MG63 (cell line): ENCODE results near the gene HINT2. TPM values are rescaled to one million over a fixed set of nuclear protein-coding genes. Genes with fewer than 3 reads are reported as not detected.

ENCODE experiments used
- DNase-seq: peaks from one replicate; pipeline ENCODE4 v3.0.0-alpha.2; 2020
- H3K27me3 ChIP-seq: fragments of 250-450 bp; sonication (Bioruptor Pico); 2 replicates; pipeline ENCODE4 v1.5.1; 2020; ENCODE audit warnings: mild to moderate bottlenecking, moderate library complexity
- H3K36me3 ChIP-seq: fragments of 250-450 bp; sonication (Bioruptor Pico); 2 replicates; pipeline ENCODE4 v1.5.1; 2020; ENCODE audit warnings: mild to moderate bottlenecking, moderate library complexity
- H3K4me3 ChIP-seq: fragments of 250-450 bp; sonication (Bioruptor Pico); 2 replicates; pipeline ENCODE4 v1.5.1; 2020; ENCODE audit warnings: mild to moderate bottlenecking, moderate library complexity
- H3K9me3 ChIP-seq: fragments of 250-450 bp; sonication (Bioruptor Pico); 2 replicates; pipeline ENCODE4 v1.5.1; 2020; ENCODE audit warnings: mild to moderate bottlenecking, moderate library complexity
- total RNA-seq: library from RNA; depleted of rRNA; stranded (reverse); fragments of >200 nt; shearing (Covaris generic); gene quantifications from 2 replicates; pipeline ENCODE4 v1.2.3, GENCODE V29; 2014; ENCODE audit warnings: low replicate concordance

HINT2 gene
- total RNA-seq, 1 experiment from 2014 or later: 120 TPM

GRCh38 chr9:35826071-35826701, 11.3 kb upstream of the HINT2 start:
- Histone ChIP-seq H3K4me3 (no peak overlapping the region), H3K36me3 (no peaks in the 10 kb centered on the region), H3K27me3 (no peaks in the 10 kb centered on the region), H3K9me3 (no peaks in the 10 kb centered on the region)
- DNase-seq: peak; percentile 41

- no peak for DNase-seq
- H3K9me3 ChIP-seq: no peaks in the 10 kb centered on the region
- H3K36me3 ChIP-seq: no peaks in the 10 kb centered on the region
- H3K4me3 ChIP-seq: no peak overlapping the region
- H3K27me3 ChIP-seq: no peaks in the 10 kb centered on the region
Measured at GRCh38 chr9:35822926-35823325, 8.1 kb upstream of the HINT2 start.

GRCh38 chr9:35820076-35820475, 5.2 kb upstream of the HINT2 start:
- DNase-seq: peak; percentile 76
- H3K36me3 ChIP-seq: no peaks in the 10 kb centered on the region
- H3K4me3 ChIP-seq: no peak overlapping the region
- H3K9me3 ChIP-seq: no peaks in the 10 kb centered on the region
- H3K27me3 ChIP-seq: no peaks in the 10 kb centered on the region

- DNase-seq: no peak
- Histone ChIP-seq H3K36me3 (peaks cover 5% of the 10 kb centered on the region), H3K9me3 (no peaks in the 10 kb centered on the region), H3K27me3 (no peaks in the 10 kb centered on the region), H3K4me3 (no peak overlapping the region)
Measured at GRCh38 chr9:35818341-35818740, 3.5 kb upstream of the HINT2 start.

GRCh38 chr9:35816708-35817107, 1.9 kb upstream of the HINT2 start:
- Histone ChIP-seq H3K36me3 (peaks cover 10% of the 10 kb centered on the region), H3K9me3 (no peaks in the 10 kb centered on the region), H3K27me3 (no peaks in the 10 kb centered on the region), H3K4me3 (no peak overlapping the region)
- no peak for DNase-seq

- DNase-seq: peak; percentile 98
- H3K36me3 ChIP-seq: peaks cover 10% of the 10 kb centered on the region
Measured at GRCh38 chr9:35814106-35814840, 569 bp downstream of the HINT2 start.

GRCh38 chr9:35813434-35814105, 1.3 kb downstream of the HINT2 start:
- DNase-seq: peak; percentile 53
- Histone ChIP-seq H3K4me3 (peak overlapping the region; percentile 82), H3K27me3 (no peaks in the 10 kb centered on the region), H3K36me3 (peaks cover 17% of the 10 kb centered on the region), H3K9me3 (no peaks in the 10 kb centered on the region)

More at GRCh38 chr9:35814106-35814840, 569 bp downstream of the HINT2 start:
- H3K4me3 ChIP-seq: peak overlapping the region; percentile 82
- no peaks in the 10 kb centered on the region for H3K27me3 ChIP-seq
- no peaks in the 10 kb centered on the region for H3K9me3 ChIP-seq

GRCh38 chr9:35812025-35812602, 2.7 kb downstream of the HINT2 start, which contains the start of gene SPAG8:
Gene SPAG8, minus strand, starts transcription at chr9:35812262. Its CDS starts 115 bp downstream, at chr9:35812147.
- H3K4me3 ChIP-seq: peak within 1 kb of the TSS; percentile 51
- H3K9me3 ChIP-seq: no peaks in the 10 kb centered on the region
- peaks cover 31% of the 10 kb centered on the region for H3K36me3 ChIP-seq
- H3K27me3 ChIP-seq: no peaks in the 10 kb centered on the region
- peak; percentile 99 for DNase-seq

- DNase-seq: peak; percentile 60
- no peaks in the 10 kb centered on the region for H3K9me3 ChIP-seq
- H3K27me3 ChIP-seq: no peaks in the 10 kb centered on the region
- peak overlapping the region; percentile 51 for H3K4me3 ChIP-seq
- peaks cover 34% of the 10 kb centered on the region for H3K36me3 ChIP-seq
Measured at GRCh38 chr9:35811381-35812024, 3.3 kb downstream of the HINT2 start.

GRCh38 chr9:35810122-35810521, 4.7 kb downstream of the HINT2 start:
- Histone ChIP-seq H3K27me3 (no peaks in the 10 kb centered on the region), H3K36me3 (peaks cover 48% of the 10 kb centered on the region), H3K4me3 (no peak overlapping the region), H3K9me3 (no peaks in the 10 kb centered on the region)
- no peak for DNase-seq

- Histone ChIP-seq H3K9me3 (no peaks in the 10 kb centered on the region), H3K27me3 (no peaks in the 10 kb centered on the region), H3K36me3 (peaks cover 53% of the 10 kb centered on the region), H3K4me3 (no peak overlapping the region)
- DNase-seq: no peak
Measured at GRCh38 chr9:35808433-35808832, 6.4 kb downstream of the HINT2 start.

- DNase-seq: no peak
- H3K36me3 ChIP-seq: peaks cover 65% of the 10 kb centered on the region
- H3K9me3 ChIP-seq: no peaks in the 10 kb centered on the region
- H3K27me3 ChIP-seq: no peaks in the 10 kb centered on the region
- H3K4me3 ChIP-seq: no peak overlapping the region
Measured at GRCh38 chr9:35806101-35806500, 8.7 kb downstream of the HINT2 start.

GRCh38 chr9:35801328-35802128, 13.3 kb downstream of the HINT2 start:
- H3K27me3 ChIP-seq: no peaks in the 10 kb centered on the region
- no peak overlapping the region for H3K4me3 ChIP-seq
- peaks cover 57% of the 10 kb centered on the region for H3K36me3 ChIP-seq
- no peak for DNase-seq
- no peaks in the 10 kb centered on the region for H3K9me3 ChIP-seq

- H3K9me3 ChIP-seq: no peaks in the 10 kb centered on the region
- no peak overlapping the region for H3K4me3 ChIP-seq
- no peaks in the 10 kb centered on the region for H3K27me3 ChIP-seq
- DNase-seq: no peak
- peaks cover 51% of the 10 kb centered on the region for H3K36me3 ChIP-seq
Measured at GRCh38 chr9:35800530-35800929, 14.3 kb downstream of the HINT2 start.

GRCh38 chr9:35798658-35799374, 16.0 kb downstream of the HINT2 start:
- H3K9me3 ChIP-seq: no peaks in the 10 kb centered on the region
- H3K27me3 ChIP-seq: no peaks in the 10 kb centered on the region
- peak; percentile 56 for DNase-seq
- H3K4me3 ChIP-seq: no peak overlapping the region
- H3K36me3 ChIP-seq: peaks cover 43% of the 10 kb centered on the region
